ENCODE results near the gene CMC1. TPM values are rescaled to one million over a fixed set of nuclear protein-coding genes. Genes with fewer than 3 reads are reported as not detected.

The CMC1 gene
- polyA plus RNA-seq, 3 donors: 13.2 to 43.9 (median 40.5) TPM

- peaks cover 0 to 4% (median 2%) of the 10 kb centered on the region in 3 donors for H3K27me3 Mint-ChIP-seq (ENCODE audit: low read depth in 3 of 3)
- H3K9ac ChIP-seq (ENCODE audit: insufficient read depth, low read length, poor library complexity, severe bottlenecking): no peak overlapping the region
- no peak for TF ChIP-seq CTCF (IDR thresholded peaks at IDR 0.05)
- no peak overlapping the region for H3K4me3 ChIP-seq (replicated peaks in 1 of 3; ENCODE audit: low read depth in 2 of 3, low read length in 3 of 3)
- no peak for DNase-seq
- H2AFZ ChIP-seq (ENCODE audit: insufficient read depth, low read depth, low read length, poor library complexity, severe bottlenecking): no peak overlapping the region
- no peak overlapping the region for H3K4me3 Mint-ChIP-seq
- H3K4me2 ChIP-seq (replicated peaks; ENCODE audit: extremely low read depth, low read length, poor library complexity, severe bottlenecking): no peak overlapping the region
- no peaks in the 10 kb centered on the region for H3K27me3 ChIP-seq (ENCODE audit: control insufficient read depth in 2 of 2, insufficient read depth in 2 of 2, low read length in 2 of 2)
- H3K36me3 ChIP-seq (replicated peaks in 1 of 2; ENCODE audit: control insufficient read depth in 1 of 2, insufficient read depth in 2 of 2, low read length in 2 of 2): no peaks in the 10 kb centered on the region
- no peaks in the 10 kb centered on the region for H3K79me2 ChIP-seq (ENCODE audit: insufficient read depth, low read length)
- no peaks in the 10 kb centered on the region for H4K20me1 ChIP-seq (ENCODE audit: insufficient read depth, low read length)
- intact Hi-C loops (cut with micrococcal nuclease): no loop called here
- no peak overlapping the region for H3K27ac Mint-ChIP-seq
- no peaks in the 10 kb centered on the region for H3K4me1 ChIP-seq (ENCODE audit: control insufficient read depth in 1 of 2, insufficient read depth in 2 of 2, low read length in 2 of 2)
- H3K4me1 Mint-ChIP-seq: no peaks in the 10 kb centered on the region
- no peaks in the 10 kb centered on the region for H3K36me3 Mint-ChIP-seq
- H3K9me3 Mint-ChIP-seq: peaks cover 9 to 28% (median 16%) of the 10 kb centered on the region in 7 donors
- peaks cover 0 to 15% of the 10 kb centered on the region in 2 donors for H3K9me3 ChIP-seq (replicated peaks in 1 of 2; ENCODE audit: control insufficient read depth in 1 of 2, insufficient read depth in 1 of 2, low read length in 2 of 2)
- no peak overlapping the region for H3K27ac ChIP-seq (ENCODE audit: low read depth in 1 of 2, low read length in 2 of 2)
Observed at GRCh38 chr3:28218917-28219198, 22.6 kb upstream of the CMC1 start.

DNA sequence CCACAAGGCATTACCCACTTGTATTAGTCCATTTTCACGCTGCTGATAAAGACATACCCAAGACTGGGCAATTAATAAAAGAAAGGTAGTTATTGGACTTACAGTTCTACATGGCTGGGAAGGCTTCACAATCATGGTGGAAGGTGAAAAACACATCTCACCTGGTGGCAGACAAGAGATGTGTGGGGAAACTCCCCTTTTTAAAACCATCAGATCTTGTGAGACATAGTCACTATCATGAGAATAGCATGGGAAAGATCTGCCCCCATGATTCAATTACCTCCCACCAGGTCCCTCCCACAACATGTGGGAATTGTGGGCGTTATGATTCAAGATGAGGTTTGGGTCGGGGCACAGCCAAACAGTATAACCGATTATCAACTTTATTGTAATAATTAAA, 17.0 kb upstream of the CMC1 start:
- no peaks in the 10 kb centered on the region for H3K4me1 ChIP-seq (ENCODE audit: control insufficient read depth in 1 of 2, insufficient read depth in 2 of 2, low read length in 2 of 2)
- no peaks in the 10 kb centered on the region for H3K36me3 Mint-ChIP-seq
- no peaks in the 10 kb centered on the region for H3K4me1 Mint-ChIP-seq
- H2AFZ ChIP-seq (ENCODE audit: insufficient read depth, low read depth, low read length, poor library complexity, severe bottlenecking): no peak overlapping the region
- H4K20me1 ChIP-seq (ENCODE audit: insufficient read depth, low read length): no peaks in the 10 kb centered on the region
- H3K9me3 Mint-ChIP-seq: peaks cover 1 to 8% (median 4%) of the 10 kb centered on the region in 7 donors
- DNase-seq: no peak
- H3K27me3 ChIP-seq (ENCODE audit: control insufficient read depth in 2 of 2, insufficient read depth in 2 of 2, low read length in 2 of 2): no peaks in the 10 kb centered on the region
- no peak overlapping the region for H3K4me3 ChIP-seq (replicated peaks in 1 of 3; ENCODE audit: low read depth in 2 of 3, low read length in 3 of 3)
- peaks cover 0 to 5% (median 3%) of the 10 kb centered on the region in 3 donors for H3K27me3 Mint-ChIP-seq (ENCODE audit: low read depth in 3 of 3)
- intact Hi-C loops (cut with micrococcal nuclease): no loop called here
- no peak overlapping the region for H3K9ac ChIP-seq (ENCODE audit: insufficient read depth, low read length, poor library complexity, severe bottlenecking)
- no CpG with 5 or more reads among the region's 4 CpGs for WGBS (ENCODE audit: insufficient coverage)
- no peak for TF ChIP-seq CTCF (IDR thresholded peaks at IDR 0.05)
- no peaks in the 10 kb centered on the region for H3K9me3 ChIP-seq (replicated peaks in 1 of 2; ENCODE audit: control insufficient read depth in 1 of 2, insufficient read depth in 1 of 2, low read length in 2 of 2)
- no peak overlapping the region for H3K4me3 Mint-ChIP-seq
- H3K79me2 ChIP-seq (ENCODE audit: insufficient read depth, low read length): no peaks in the 10 kb centered on the region
- H3K27ac ChIP-seq (ENCODE audit: low read depth in 1 of 2, low read length in 2 of 2): no peak overlapping the region
- H3K36me3 ChIP-seq (replicated peaks in 1 of 2; ENCODE audit: control insufficient read depth in 1 of 2, insufficient read depth in 2 of 2, low read length in 2 of 2): no peaks in the 10 kb centered on the region
- no peak overlapping the region for H3K27ac Mint-ChIP-seq
- no peak overlapping the region for H3K4me2 ChIP-seq (replicated peaks; ENCODE audit: extremely low read depth, low read length, poor library complexity, severe bottlenecking)
